UCSD-AML1 (cell line): ENCODE results near the gene SFRP2.

Experiments
- DNase-seq: peaks from one replicate; lab custom pipeline; 2025; ENCODE audit not compliant: unreplicated experiment; lab: John Stamatoyannopoulos, UW

SFRP2 gene

GRCh38 chr4:153788413-153789276, at the start of gene SFRP2:
TSS of gene SFRP2 (minus strand) at chr4:153789083. CDS start at chr4:153788835, 248 bp downstream.
- no peak for DNase-seq

- no peak for DNase-seq
Measured at GRCh38 chr4:153838564-153838963, 49.7 kb upstream of the SFRP2 start.

- no peak for DNase-seq
Measured at GRCh38 chr4:153834901-153835300, 46.0 kb upstream of the SFRP2 start.

GRCh38 chr4:153832720-153833287, 43.9 kb upstream of the SFRP2 start:
- DNase-seq, result no peak

- no peak for DNase-seq
Measured at GRCh38 chr4:153832054-153832453, 43.2 kb upstream of the SFRP2 start.

GRCh38 chr4:153831245-153831644, 42.4 kb upstream of the SFRP2 start:
- no peak for DNase-seq

GRCh38 chr4:153825691-153826090, 36.8 kb upstream of the SFRP2 start:
- DNase-seq, result no peak

GRCh38 chr4:153825126-153825525, 36.2 kb upstream of the SFRP2 start:
- no peak for DNase-seq

GRCh38 chr4:153824501-153824900, 35.6 kb upstream of the SFRP2 start:
- no peak for DNase-seq

GRCh38 chr4:153823483-153823882, 34.6 kb upstream of the SFRP2 start:
- DNase-seq, result no peak

- DNase-seq, result no peak
Measured at GRCh38 chr4:153822316-153822715, 33.4 kb upstream of the SFRP2 start.

- DNase-seq, result no peak
Measured at GRCh38 chr4:153817466-153817865, 28.6 kb upstream of the SFRP2 start.

- no peak for DNase-seq
Measured at GRCh38 chr4:153816542-153816941, 27.7 kb upstream of the SFRP2 start.

- DNase-seq, result no peak
Measured at GRCh38 chr4:153814789-153815188, 25.9 kb upstream of the SFRP2 start.

- DNase-seq, result no peak
Measured at GRCh38 chr4:153809916-153810810, 21.3 kb upstream of the SFRP2 start.

- DNase-seq, result no peak
Measured at GRCh38 chr4:153809307-153809706, 20.4 kb upstream of the SFRP2 start.

GRCh38 chr4:153808175-153808574, 19.3 kb upstream of the SFRP2 start:
- DNase-seq, result no peak

GRCh38 chr4:153806073-153806472, 17.2 kb upstream of the SFRP2 start:
- DNase-seq, result no peak

GRCh38 chr4:153804722-153805121, 15.8 kb upstream of the SFRP2 start:
- DNase-seq, result no peak

- no peak for DNase-seq
Measured at GRCh38 chr4:153799694-153800074, 10.8 kb upstream of the SFRP2 start.

- no peak for DNase-seq
Measured at GRCh38 chr4:153798901-153799693, 10.2 kb upstream of the SFRP2 start.
